ENCODE results near the gene DCP2.

DCP2 gene

DNA sequence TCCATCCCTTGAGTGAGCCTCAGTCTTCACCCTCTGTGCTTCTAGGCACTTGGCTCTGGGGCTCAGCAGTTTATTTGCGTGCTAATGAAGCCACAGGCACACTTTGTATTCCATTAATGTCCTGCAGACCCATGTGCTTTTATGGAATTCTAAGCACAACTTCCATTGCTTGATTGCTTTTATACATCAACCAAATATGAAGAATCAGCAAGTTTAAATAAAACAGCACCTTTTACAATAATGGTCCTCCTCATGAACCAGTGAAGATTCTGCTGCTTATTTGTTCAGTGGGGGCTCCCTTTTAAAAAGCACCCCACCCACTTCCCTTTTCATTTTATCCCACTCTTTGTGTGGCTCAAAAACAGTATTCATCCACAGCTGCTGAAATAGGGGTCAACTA is 60.2 kb downstream of the DCP2 start:
- Histone ChIP-seq H4K20me1 (ENCODE audit: insufficient read depth, low read length) (no peaks in the 10 kb centered on the region), H3K27ac (ENCODE audit: low read depth, low read length, poor library complexity, severe bottlenecking) (no peak overlapping the region), H3K36me3 (ENCODE audit: insufficient read depth, low read length) (no peaks in the 10 kb centered on the region), H3K4me3 (ENCODE audit: low read depth, low read length, poor library complexity, severe bottlenecking) (no peak overlapping the region), H3K9me2 (ENCODE audit: low read depth, low read length) (no peaks in the 10 kb centered on the region), H3K4me2 (ENCODE audit: low read length) (no peak overlapping the region), H3F3A (ENCODE audit: insufficient read depth, low read length) (no peaks in the 10 kb centered on the region), H3K9ac (ENCODE audit: low read length) (no peak overlapping the region), H3K79me2 (ENCODE audit: insufficient read depth, low read length) (no peaks in the 10 kb centered on the region), H3K9me3 (ENCODE audit: low read length) (no peaks in the 10 kb centered on the region), H3K4me1 (ENCODE audit: insufficient read depth, low read length, severe bottlenecking) (no peaks in the 10 kb centered on the region), H2AFZ (ENCODE audit: low read length) (no peak overlapping the region), H3K27me3 (ENCODE audit: insufficient read depth, low read length) (no peaks in the 10 kb centered on the region)
- TF ChIP-seq, protein P1, sequence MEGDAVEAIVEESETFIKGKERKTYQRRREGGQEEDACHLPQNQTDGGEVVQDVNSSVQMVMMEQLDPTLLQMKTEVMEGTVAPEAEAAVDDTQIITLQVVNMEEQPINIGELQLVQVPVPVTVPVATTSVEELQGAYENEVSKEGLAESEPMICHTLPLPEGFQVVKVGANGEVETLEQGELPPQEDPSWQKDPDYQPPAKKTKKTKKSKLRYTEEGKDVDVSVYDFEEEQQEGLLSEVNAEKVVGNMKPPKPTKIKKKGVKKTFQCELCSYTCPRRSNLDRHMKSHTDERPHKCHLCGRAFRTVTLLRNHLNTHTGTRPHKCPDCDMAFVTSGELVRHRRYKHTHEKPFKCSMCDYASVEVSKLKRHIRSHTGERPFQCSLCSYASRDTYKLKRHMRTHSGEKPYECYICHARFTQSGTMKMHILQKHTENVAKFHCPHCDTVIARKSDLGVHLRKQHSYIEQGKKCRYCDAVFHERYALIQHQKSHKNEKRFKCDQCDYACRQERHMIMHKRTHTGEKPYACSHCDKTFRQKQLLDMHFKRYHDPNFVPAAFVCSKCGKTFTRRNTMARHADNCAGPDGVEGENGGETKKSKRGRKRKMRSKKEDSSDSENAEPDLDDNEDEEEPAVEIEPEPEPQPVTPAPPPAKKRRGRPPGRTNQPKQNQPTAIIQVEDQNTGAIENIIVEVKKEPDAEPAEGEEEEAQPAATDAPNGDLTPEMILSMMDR (IDR thresholded peaks at IDR 0.05; ENCODE audit: low read length), result no peak
- TF ChIP-seq EZH2 (IDR thresholded peaks at IDR 0.05; ENCODE audit: borderline replicate concordance, low read length), result no peak

DNA sequence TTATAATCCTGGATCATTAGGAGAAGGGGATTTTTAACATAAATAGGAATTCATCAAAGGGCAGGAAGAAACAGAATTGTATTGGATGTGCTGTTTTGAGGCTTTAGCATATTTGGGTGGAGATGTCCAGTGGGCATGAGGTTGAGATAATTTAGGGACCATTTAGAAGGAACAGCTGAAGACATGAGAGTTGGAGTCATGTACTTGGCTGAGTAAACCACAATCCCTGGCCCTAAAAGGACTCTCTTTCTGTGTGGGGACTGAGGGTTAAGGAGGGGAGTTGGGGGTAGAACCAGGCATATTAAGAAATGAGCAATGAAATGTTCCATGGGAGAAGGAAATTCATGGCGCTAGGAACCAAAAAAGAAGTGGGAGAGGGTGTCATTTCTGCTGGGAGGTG is 61.5 kb downstream of the DCP2 start:
- Histone ChIP-seq H3K79me2 (ENCODE audit: insufficient read depth, low read length) (no peaks in the 10 kb centered on the region), H3K27me3 (ENCODE audit: insufficient read depth, low read length) (no peaks in the 10 kb centered on the region), H3K4me2 (ENCODE audit: low read length) (no peak overlapping the region), H3K36me3 (ENCODE audit: insufficient read depth, low read length) (no peaks in the 10 kb centered on the region), H3K4me1 (ENCODE audit: insufficient read depth, low read length, severe bottlenecking) (no peaks in the 10 kb centered on the region), H3K9me2 (ENCODE audit: low read depth, low read length) (no peaks in the 10 kb centered on the region), H3K9me3 (ENCODE audit: low read length) (no peaks in the 10 kb centered on the region), H3F3A (ENCODE audit: insufficient read depth, low read length) (no peaks in the 10 kb centered on the region), H4K20me1 (ENCODE audit: insufficient read depth, low read length) (no peaks in the 10 kb centered on the region), H3K27ac (ENCODE audit: low read depth, low read length, poor library complexity, severe bottlenecking) (no peak overlapping the region), H3K9ac (ENCODE audit: low read length) (no peak overlapping the region), H3K4me3 (ENCODE audit: low read depth, low read length, poor library complexity, severe bottlenecking) (no peak overlapping the region), H2AFZ (ENCODE audit: low read length) (no peak overlapping the region)
- TF ChIP-seq, protein P1 (IDR thresholded peaks at IDR 0.05; ENCODE audit: low read length), result no peak
- TF ChIP-seq EZH2 (IDR thresholded peaks at IDR 0.05; ENCODE audit: borderline replicate concordance, low read length), result no peak

DNA sequence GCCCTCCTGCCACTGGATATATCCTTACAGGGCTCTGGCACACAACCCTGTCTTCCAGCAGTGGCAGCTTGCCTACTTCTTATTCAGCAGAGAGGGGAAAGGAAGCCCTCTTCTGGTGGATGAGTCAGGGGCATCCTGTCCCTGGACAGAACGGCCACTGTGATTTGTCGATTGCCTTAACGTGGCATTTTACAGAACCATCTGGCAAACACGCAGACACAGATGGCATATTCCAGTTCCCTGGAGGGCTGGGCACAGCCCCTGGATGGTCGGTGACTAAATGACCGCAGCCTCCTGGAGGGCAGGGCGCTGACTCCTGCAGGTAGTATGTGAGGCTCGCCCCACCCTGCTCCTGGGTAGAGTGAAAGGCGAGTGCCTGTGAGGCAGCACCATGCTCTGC is 62.1 kb downstream of the DCP2 start:
- H3K27ac ChIP-seq (ENCODE audit: low read depth, low read length, poor library complexity, severe bottlenecking), result no peak overlapping the region
- H3K4me3 ChIP-seq (ENCODE audit: low read depth, low read length, poor library complexity, severe bottlenecking), result no peak overlapping the region
- no peaks in the 10 kb centered on the region for H3K9me3 ChIP-seq (ENCODE audit: low read length)
- H3K4me2 ChIP-seq (ENCODE audit: low read length), result no peak overlapping the region
- H3K4me1 ChIP-seq (ENCODE audit: insufficient read depth, low read length, severe bottlenecking), result no peaks in the 10 kb centered on the region
- no peaks in the 10 kb centered on the region for H4K20me1 ChIP-seq (ENCODE audit: insufficient read depth, low read length)
- no peak overlapping the region for H2AFZ ChIP-seq (ENCODE audit: low read length)
- H3K36me3 ChIP-seq (ENCODE audit: insufficient read depth, low read length), result no peaks in the 10 kb centered on the region
- H3K27me3 ChIP-seq (ENCODE audit: insufficient read depth, low read length), result no peaks in the 10 kb centered on the region
- no peaks in the 10 kb centered on the region for H3K79me2 ChIP-seq (ENCODE audit: insufficient read depth, low read length)
- TF ChIP-seq, protein P1 (IDR thresholded peaks at IDR 0.05; ENCODE audit: low read length), result no peak
- TF ChIP-seq EZH2 (IDR thresholded peaks at IDR 0.05; ENCODE audit: borderline replicate concordance, low read length), result no peak
- H3K9ac ChIP-seq (ENCODE audit: low read length), result no peak overlapping the region
- no peaks in the 10 kb centered on the region for H3F3A ChIP-seq (ENCODE audit: insufficient read depth, low read length)
- H3K9me2 ChIP-seq (ENCODE audit: low read depth, low read length), result no peaks in the 10 kb centered on the region

Data from OCI-LY1 (cell line).